Endodermal cell (in vitro differentiated cells): ENCODE results near the gene ATP9A. TPM values are rescaled to one million over a fixed set of nuclear protein-coding genes. Genes with fewer than 3 reads are reported as not detected.

Source experiments
- DNase-seq: peaks from one replicate; pipeline ENCODE4 v3.0.0-alpha.2; 2017
- H3K27ac ChIP-seq: 2 replicates; pipeline ENCODE4 v1.5.1; 2013; ENCODE audit warnings: mild to moderate bottlenecking, low read depth, low read length, moderate library complexity
- H3K27me3 ChIP-seq: 2 replicates; pipeline ENCODE4 v1.6.1; 2013; ENCODE audit warnings: mild to moderate bottlenecking, low read length, moderate library complexity; ENCODE audit not compliant: insufficient read depth, control insufficient read depth, poor library complexity, severe bottlenecking
- H3K36me3 ChIP-seq: 2 replicates; pipeline ENCODE4 v1.7.0; 2013; ENCODE audit warnings: mild to moderate bottlenecking, low read length, moderate library complexity; ENCODE audit not compliant: control insufficient read depth, insufficient read depth
- H3K4me1 ChIP-seq: one replicate; pipeline ENCODE4 v1.7.0; 2013; ENCODE audit warnings: low read length; ENCODE audit not compliant: control insufficient read depth, insufficient read depth
- H3K4me3 ChIP-seq: 2 replicates; pipeline ENCODE4 v1.5.1; 2013; ENCODE audit warnings: mild to moderate bottlenecking, low read length, moderate library complexity
- H3K9ac ChIP-seq: 2 replicates; pipeline ENCODE4 v1.6.1; 2013; ENCODE audit warnings: mild to moderate bottlenecking, low read length, moderate library complexity; ENCODE audit not compliant: poor library complexity, severe bottlenecking; ENCODE audit errors: extremely low read depth
- H3K9me3 ChIP-seq: 2 replicates; pipeline ENCODE4 v1.6.1; 2013; ENCODE audit warnings: mild to moderate bottlenecking, low read length, moderate library complexity; ENCODE audit not compliant: control insufficient read depth
- H3K27ac Mint-ChIP-seq: 2 replicates; pipeline ENCODE4 v1.8.0; 2020; ENCODE audit warnings: mixed read lengths
- H3K27me3 Mint-ChIP-seq: 2 replicates; pipeline ENCODE4 v1.8.0; 2021; ENCODE audit warnings: mild to moderate bottlenecking, mixed read lengths; ENCODE audit not compliant: insufficient read depth
- H3K36me3 Mint-ChIP-seq: 2 replicates; pipeline ENCODE4 v1.8.0; 2020; ENCODE audit warnings: low read depth, mixed read lengths
- H3K4me1 Mint-ChIP-seq: 2 replicates; pipeline ENCODE4 v1.8.0; 2020; ENCODE audit warnings: mixed read lengths
- H3K4me3 Mint-ChIP-seq: 2 replicates; pipeline ENCODE4 v1.8.0; 2020; ENCODE audit warnings: mild to moderate bottlenecking, moderate library complexity, mixed read lengths
- H3K9me3 Mint-ChIP-seq: 2 replicates; pipeline ENCODE4 v1.8.0; 2020; ENCODE audit warnings: mild to moderate bottlenecking, mixed read lengths
- WGBS, 2 experiments: methylation state at CpG; one replicate each; pipeline versions ENCODE4 v1.1.5 to v1.1.7; 2013; ENCODE audit warnings: missing lambda C conversion rate in 2 of 2, mixed read lengths in 1 of 2; ENCODE audit not compliant: insufficient coverage in 1 of 2, insufficient read length in 1 of 2; 5-methylcytosine and 5-hydroxymethylcytosine counted together
- total RNA-seq, 2 donors: library from RNA; stranded (reverse); fragmentation: NEBNext Ultra II Directional in 1 of 2; extraction: Animal tissue kit (Norgen Biotek cat#: 25700) in 1 of 2; gene quantifications; 2 replicates in 1 of 2; 3 replicates in 1 of 2; pipeline ENCODE4 v1.2.1, GENCODE V29; 2021
- TF ChIP-seq, protein P1 (sequence below): fragments of 200-600 bp; sonication (generic); conservative IDR thresholded peaks from 2 replicates; pipeline ENCODE4 v1.5.0; 2021; ENCODE audit warnings: antibody characterized with exemption, mild to moderate bottlenecking

Gene ATP9A
- total RNA-seq, 2 donors from 2014 or later: 26.7 to 27.9 TPM

DNA sequence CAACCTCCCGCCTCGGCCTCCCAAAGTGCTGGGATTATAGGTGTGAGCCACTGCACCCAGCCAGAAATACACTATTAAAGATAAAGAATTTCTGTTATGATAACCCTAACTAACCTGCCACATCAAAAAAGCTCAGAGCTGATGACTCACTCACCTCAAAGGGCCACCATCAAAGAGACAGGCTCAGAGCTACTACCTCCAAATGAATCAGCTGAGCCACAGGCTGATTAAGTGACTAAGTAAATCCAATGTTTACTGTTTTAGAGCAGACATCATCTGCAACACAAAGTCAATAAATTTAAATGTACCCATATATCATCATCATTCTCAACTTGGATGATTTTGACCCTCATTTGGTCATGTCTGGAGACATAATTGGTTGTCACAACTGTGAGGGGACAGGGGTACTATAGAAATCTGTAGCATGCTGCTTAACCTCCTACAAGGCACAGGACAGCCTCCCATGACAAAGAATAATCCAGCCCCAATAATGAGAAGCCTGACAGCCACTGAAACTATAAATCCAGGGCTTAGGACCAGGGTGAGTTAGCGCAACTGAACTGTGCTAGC is 106.5 kb downstream of the ATP9A start:
- TF ChIP-seq, protein P1, sequence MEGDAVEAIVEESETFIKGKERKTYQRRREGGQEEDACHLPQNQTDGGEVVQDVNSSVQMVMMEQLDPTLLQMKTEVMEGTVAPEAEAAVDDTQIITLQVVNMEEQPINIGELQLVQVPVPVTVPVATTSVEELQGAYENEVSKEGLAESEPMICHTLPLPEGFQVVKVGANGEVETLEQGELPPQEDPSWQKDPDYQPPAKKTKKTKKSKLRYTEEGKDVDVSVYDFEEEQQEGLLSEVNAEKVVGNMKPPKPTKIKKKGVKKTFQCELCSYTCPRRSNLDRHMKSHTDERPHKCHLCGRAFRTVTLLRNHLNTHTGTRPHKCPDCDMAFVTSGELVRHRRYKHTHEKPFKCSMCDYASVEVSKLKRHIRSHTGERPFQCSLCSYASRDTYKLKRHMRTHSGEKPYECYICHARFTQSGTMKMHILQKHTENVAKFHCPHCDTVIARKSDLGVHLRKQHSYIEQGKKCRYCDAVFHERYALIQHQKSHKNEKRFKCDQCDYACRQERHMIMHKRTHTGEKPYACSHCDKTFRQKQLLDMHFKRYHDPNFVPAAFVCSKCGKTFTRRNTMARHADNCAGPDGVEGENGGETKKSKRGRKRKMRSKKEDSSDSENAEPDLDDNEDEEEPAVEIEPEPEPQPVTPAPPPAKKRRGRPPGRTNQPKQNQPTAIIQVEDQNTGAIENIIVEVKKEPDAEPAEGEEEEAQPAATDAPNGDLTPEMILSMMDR: no peak
- H3K9ac ChIP-seq: no peak overlapping the region
- Mint-ChIP-seq H3K9me3 (no peaks in the 10 kb centered on the region), H3K4me1 (no peaks in the 10 kb centered on the region), H3K36me3 (peaks cover 26% of the 10 kb centered on the region), H3K4me3 (no peak overlapping the region), H3K27ac (peak overlapping the region; percentile 61), H3K27me3 (no peaks in the 10 kb centered on the region)
- no peak overlapping the region for H3K4me3 ChIP-seq
- no peaks in the 10 kb centered on the region for H3K27me3 ChIP-seq
- no peaks in the 10 kb centered on the region for H3K9me3 ChIP-seq
- H3K27ac ChIP-seq: no peak overlapping the region
- no peaks in the 10 kb centered on the region for H3K4me1 ChIP-seq
- no peak for DNase-seq
- 83 to 91% methylated on average over 1 to 3 of the region's 3 CpGs for WGBS, 2 experiments
- H3K36me3 ChIP-seq: peaks cover 11% of the 10 kb centered on the region

DNA sequence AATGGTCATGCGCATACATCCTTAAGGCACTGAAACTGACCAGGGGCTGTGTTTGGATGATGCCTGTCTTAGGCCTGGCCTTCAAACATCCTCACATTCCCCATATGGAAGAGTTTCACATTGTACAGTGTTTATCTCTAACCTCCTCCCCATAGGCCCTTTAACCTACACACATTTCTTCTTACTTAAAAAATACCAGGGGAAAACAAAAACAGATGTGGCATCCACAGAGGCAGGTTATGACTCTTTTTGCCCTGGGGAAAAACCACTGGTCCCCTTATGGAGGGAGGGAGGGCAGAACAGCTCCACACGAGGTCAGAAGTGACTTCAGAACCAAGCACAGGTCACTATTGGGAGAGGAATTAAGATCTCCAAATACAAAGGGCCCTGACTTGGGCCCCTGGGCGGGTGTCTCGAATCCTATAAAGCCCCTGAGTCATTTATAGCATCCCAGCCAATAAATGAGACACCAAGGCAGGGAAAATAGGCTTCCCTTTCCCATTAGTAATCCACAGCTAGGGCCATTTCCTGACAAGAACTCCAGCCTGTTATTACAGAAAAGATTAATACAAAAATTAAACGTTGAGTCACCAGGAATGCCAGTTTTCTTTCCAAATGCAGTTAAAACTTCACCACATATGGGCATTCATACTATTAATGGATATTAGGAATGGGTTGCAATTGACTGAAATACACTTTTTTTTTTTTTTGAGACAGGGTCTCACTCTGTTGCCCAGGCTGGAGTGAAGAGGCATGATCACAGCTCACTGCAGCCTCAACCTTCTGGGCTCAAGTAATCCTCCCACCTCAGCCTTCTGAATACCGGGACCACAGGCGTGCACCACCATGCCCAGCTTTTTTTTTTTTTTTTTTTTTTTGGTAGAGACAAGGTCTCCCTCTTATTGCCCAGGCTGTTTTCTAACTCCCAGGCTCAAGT is 107.2 kb downstream of the ATP9A start:
- no peak overlapping the region for H3K27ac ChIP-seq

DNA sequence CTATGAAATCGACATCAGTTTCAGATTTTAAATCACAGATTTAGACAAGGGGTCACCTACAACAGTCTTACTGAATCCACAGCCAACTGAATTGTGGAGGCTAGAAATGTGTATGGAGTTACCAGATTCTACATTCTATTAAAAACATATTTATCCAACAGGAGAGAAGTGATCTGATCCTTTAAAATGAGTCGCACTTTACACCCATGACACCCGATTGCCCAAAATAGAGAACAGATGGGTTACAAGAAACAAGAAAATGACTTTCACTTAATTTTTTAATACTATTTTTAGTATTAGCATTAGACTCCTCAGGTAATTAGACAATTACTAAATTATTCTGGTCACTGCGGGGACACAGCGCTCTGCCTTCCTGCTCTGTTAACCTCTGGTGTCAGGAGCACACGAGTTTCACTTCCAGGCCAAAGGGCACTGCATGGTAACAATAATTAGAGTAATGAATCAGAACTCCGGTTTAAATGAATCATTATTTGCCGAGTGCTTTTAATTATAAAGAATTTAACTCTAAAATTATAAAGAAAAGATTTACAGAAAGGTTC is 108.6 kb downstream of the ATP9A start:
- H3K9me3 ChIP-seq: no peaks in the 10 kb centered on the region
- no peak overlapping the region for H3K9ac ChIP-seq
- TF ChIP-seq, protein P1: no peak
- H3K9me3 Mint-ChIP-seq: no peaks in the 10 kb centered on the region
- no peaks in the 10 kb centered on the region for H3K4me1 Mint-ChIP-seq
- no peak overlapping the region for H3K4me3 Mint-ChIP-seq
- H3K36me3 Mint-ChIP-seq: peaks cover 35% of the 10 kb centered on the region
- H3K27ac Mint-ChIP-seq: no peak overlapping the region
- H3K4me1 ChIP-seq: no peaks in the 10 kb centered on the region
- H3K27me3 Mint-ChIP-seq: no peaks in the 10 kb centered on the region
- DNase-seq: no peak
- H3K27me3 ChIP-seq: no peaks in the 10 kb centered on the region
- H3K4me3 ChIP-seq: no peak overlapping the region
- peaks cover 22% of the 10 kb centered on the region for H3K36me3 ChIP-seq
- no peak overlapping the region for H3K27ac ChIP-seq
- WGBS, 2 experiments: 90 to 93% methylated on average over 3 to 6 of the region's 8 CpGs

More for the DNA sequence above, 107.2 kb downstream of the ATP9A start:
- H3K4me3 ChIP-seq: no peak overlapping the region
- no peaks in the 10 kb centered on the region for H3K4me1 Mint-ChIP-seq
- H3K9ac ChIP-seq: no peak overlapping the region
- no peak overlapping the region for H3K27ac Mint-ChIP-seq
- peaks cover 13% of the 10 kb centered on the region for H3K36me3 ChIP-seq
- DNase-seq: no peak
- no peak overlapping the region for H3K4me3 Mint-ChIP-seq
- no peaks in the 10 kb centered on the region for H3K4me1 ChIP-seq
- no peaks in the 10 kb centered on the region for H3K9me3 ChIP-seq
- TF ChIP-seq, protein P1: no peak
- WGBS, 2 experiments: 94 to 96% methylated on average over 3 to 7 of the region's 7 CpGs
- H3K36me3 Mint-ChIP-seq: peaks cover 29% of the 10 kb centered on the region
- no peaks in the 10 kb centered on the region for H3K27me3 Mint-ChIP-seq
- no peaks in the 10 kb centered on the region for H3K9me3 Mint-ChIP-seq
- no peaks in the 10 kb centered on the region for H3K27me3 ChIP-seq
